H1 (cell line): ENCODE results near the gene ANKFY1. TPM values are rescaled to one million over a fixed set of nuclear protein-coding genes. Genes with fewer than 3 reads are reported as not detected.

ENCODE experiments used
- CTCF ChIA-PET: fragments of 300-600 bp; sonication (Branson Sonifier 250); formaldehyde crosslinking; loops from one replicate; lab custom pipeline; 2021; ENCODE audit not compliant: partially characterized antibody; lab: Charles Lee
- POLR2A ChIA-PET: fragments of 300-600 bp; sonication (Branson Sonifier 250); formaldehyde crosslinking; loops from one replicate; lab custom pipeline; 2021; ENCODE audit warnings: inconsistent platforms; ENCODE audit not compliant: partially characterized antibody; lab: Charles Lee
- DNase-seq, 2 experiments: peaks; one replicate each; pipeline versions ENCODE4 v3.0.0 to v3.0.0-alpha.2; 2010 to 2022; ENCODE audit warnings: low spot score in 2 of 2, low read depth in 1 of 2, mixed read lengths in 1 of 2
- FAIRE-seq: peaks from 2 replicates; lab custom pipeline; 2011; peaks lifted over from hg19 to GRCh38; lab: Jason Lieb, UNC
- H2AFZ ChIP-seq: 2 replicates; pipeline ENCODE4 v1.8.1; 2012; ENCODE audit warnings: low read length, inconsistent platforms
- H2AK5ac ChIP-seq: 2 replicates; pipeline ENCODE4 v1.6.1; 2013; ENCODE audit warnings: low read depth, low read length
- H2BK120ac ChIP-seq: replicated peaks from 2 replicates; pipeline ENCODE3; 2013; ENCODE audit warnings: low read depth, low read length, inconsistent platforms
- H2BK12ac ChIP-seq: 2 replicates; pipeline ENCODE4 v1.6.1; 2013; ENCODE audit warnings: low read depth, low read length
- H2BK15ac ChIP-seq: 2 replicates; pipeline ENCODE4 v1.6.1; 2013; ENCODE audit warnings: low read length
- H2BK20ac ChIP-seq: 2 replicates; pipeline ENCODE4 v1.6.1; 2013; ENCODE audit warnings: low read length
- H2BK5ac ChIP-seq: 2 replicates; pipeline ENCODE4 v1.6.1; 2013; ENCODE audit warnings: low read depth, low read length
- H3K14ac ChIP-seq: 2 replicates; pipeline ENCODE4 v1.6.1; 2013; ENCODE audit warnings: inconsistent platforms; ENCODE audit not compliant: insufficient read length
- H3K18ac ChIP-seq: 2 replicates; pipeline ENCODE4 v1.6.1; 2013; ENCODE audit warnings: low read length; ENCODE audit errors: extremely low read depth
- H3K23ac ChIP-seq: 2 replicates; pipeline ENCODE4 v1.6.1; 2013; ENCODE audit warnings: inconsistent platforms; ENCODE audit not compliant: insufficient read length
- H3K23me2 ChIP-seq: 2 replicates; pipeline ENCODE4 v1.6.1; 2013; ENCODE audit warnings: low read depth, low read length
- H3K27ac ChIP-seq: 2 replicates; pipeline ENCODE4 v1.6.1; 2011; ENCODE audit warnings: low read depth, low read length, inconsistent platforms
- H3K27me3 ChIP-seq, 4 experiments: replicated peaks in 1 of 4; 1 replicate in 1 of 4; 2 replicates in 3 of 4; pipeline versions ENCODE4 v1.6.1 to v1.8.1; 2011 to 2013; ENCODE audit warnings: low read length in 3 of 4, mild to moderate bottlenecking in 3 of 4, inconsistent platforms in 2 of 4, mixed read lengths in 2 of 4, moderate library complexity in 1 of 4; ENCODE audit not compliant: control insufficient read depth in 3 of 4, insufficient read depth in 3 of 4; ENCODE audit errors: extremely low read depth in 1 of 4
- H3K36me3 ChIP-seq, 4 experiments: 2 replicates each; pipeline versions ENCODE4 v1.6.1 to v1.8.1; 2011 to 2013; ENCODE audit warnings: mild to moderate bottlenecking in 4 of 4, low read length in 3 of 4, moderate library complexity in 2 of 4, control low read depth in 1 of 4, inconsistent platforms in 1 of 4; ENCODE audit not compliant: insufficient read depth in 4 of 4, control insufficient read depth in 2 of 4
- H3K4ac ChIP-seq: replicated peaks from 2 replicates; pipeline ENCODE3; 2013; ENCODE audit warnings: low read length, low read depth, mixed read lengths, inconsistent platforms; ENCODE audit not compliant: insufficient read length
- H3K4me1 ChIP-seq, 4 experiments: replicated peaks in 1 of 4; 1 replicate in 1 of 4; 2 replicates in 3 of 4; pipeline versions ENCODE4 v1.6.1 to v1.8.1; 2011 to 2013; ENCODE audit warnings: low read length in 3 of 4, inconsistent platforms in 2 of 4, mixed read lengths in 1 of 4; ENCODE audit not compliant: insufficient read depth in 4 of 4, control insufficient read depth in 3 of 4
- H3K4me2 ChIP-seq, 2 experiments: 2 replicates each; pipeline versions ENCODE4 v1.6.1 to v1.8.1; 2011 to 2013; ENCODE audit warnings: low read depth in 2 of 2, low read length in 2 of 2, control low read depth in 1 of 2, inconsistent platforms in 1 of 2, mild to moderate bottlenecking in 1 of 2; ENCODE audit not compliant: insufficient read depth in 1 of 2
- H3K4me3 ChIP-seq, 4 experiments: fragments of 200-600, 300-600 bp in 1 of 4; sonication (generic), shearing (Covaris generic), sonication (Bioruptor Twin) in 1 of 4; 2 replicates each; pipeline versions ENCODE4 v1.5.1 to v1.8.1; 2011 to 2016; ENCODE audit warnings: low read length in 4 of 4, low read depth in 3 of 4, control low read depth in 2 of 4, inconsistent platforms in 2 of 4, mild to moderate bottlenecking in 2 of 4, mixed read lengths in 1 of 4, moderate library complexity in 1 of 4; ENCODE audit not compliant: insufficient read depth in 2 of 4; ENCODE audit errors: extremely low read depth in 1 of 4
- H3K56ac ChIP-seq: replicated peaks from 2 replicates; pipeline ENCODE3; 2013; ENCODE audit warnings: low read depth, mild to moderate bottlenecking, mixed read lengths, low read length, inconsistent platforms; ENCODE audit not compliant: insufficient read length
- H3K79me1 ChIP-seq: 2 replicates; pipeline ENCODE4 v1.6.1; 2013; ENCODE audit warnings: low read depth, low read length, control low read depth
- H3K79me2 ChIP-seq, 2 experiments: 2 replicates each; pipeline versions ENCODE4 v1.6.1 to v1.8.1; 2012 to 2013; ENCODE audit warnings: low read length in 2 of 2, mild to moderate bottlenecking in 2 of 2, inconsistent platforms in 1 of 2; ENCODE audit not compliant: insufficient read depth in 2 of 2, control insufficient read depth in 1 of 2
- H3K9ac ChIP-seq, 4 experiments: replicated peaks in 1 of 4; 1 replicate in 1 of 4; 2 replicates in 3 of 4; pipeline versions ENCODE4 v1.6.1 to v1.8.1; 2011 to 2013; ENCODE audit warnings: low read depth in 3 of 4, low read length in 3 of 4, control low read depth in 2 of 4, mild to moderate bottlenecking in 2 of 4, moderate library complexity in 2 of 4, inconsistent platforms in 1 of 4; ENCODE audit errors: extremely low read depth in 1 of 4
- H3K9me3 ChIP-seq, 2 experiments: 2 replicates each; pipeline versions ENCODE4 v1.6.1 to v1.8.1; 2012 to 2013; ENCODE audit warnings: mild to moderate bottlenecking in 2 of 2, moderate library complexity in 2 of 2, control low read depth in 1 of 2, inconsistent platforms in 1 of 2, low read depth in 1 of 2, low read length in 1 of 2, mixed read lengths in 1 of 2; ENCODE audit not compliant: insufficient read depth in 2 of 2
- H4K20me1 ChIP-seq, 2 experiments: replicated peaks in 1 of 2; 2 replicates each; pipeline versions ENCODE3 to v1.8.1; 2011 to 2013; ENCODE audit warnings: inconsistent platforms in 2 of 2, low read length in 2 of 2, mild to moderate bottlenecking in 1 of 2; ENCODE audit not compliant: insufficient read depth in 2 of 2, control insufficient read depth in 1 of 2
- H4K5ac ChIP-seq: 2 replicates; pipeline ENCODE4 v1.6.1; 2013; ENCODE audit warnings: low read length, low read depth, mixed read lengths, inconsistent platforms; ENCODE audit not compliant: insufficient read length
- H4K8ac ChIP-seq: 2 replicates; pipeline ENCODE4 v1.8.0; 2013; ENCODE audit warnings: mild to moderate bottlenecking, moderate library complexity, low read length, inconsistent platforms; ENCODE audit not compliant: insufficient read depth; ENCODE audit errors: extremely low read depth
- H4K91ac ChIP-seq: replicated peaks from 2 replicates; pipeline ENCODE3; 2013; ENCODE audit warnings: low read length, mixed read lengths, inconsistent platforms; ENCODE audit not compliant: insufficient read length
- JUND ChIP-seq: IDR thresholded peaks from 2 replicates; pipeline ENCODE4 v1.6.1; 2011; ENCODE audit warnings: mild to moderate bottlenecking, improper control_type of control experiment, low read length
- SP2 ChIP-seq: IDR thresholded peaks from 2 replicates; pipeline ENCODE4 v1.6.1; 2012; ENCODE audit warnings: mild to moderate bottlenecking, low read length, inconsistent platforms
- SUZ12 ChIP-seq: fragments of 200-600 bp; sonication (generic); IDR thresholded peaks from 2 replicates; pipeline ENCODE4 v1.6.1; 2012; ENCODE audit warnings: mild to moderate bottlenecking, inconsistent platforms, low read length, moderate library complexity, mixed read lengths
- polyA plus RNA-seq, 7 experiments: library from polyadenylated mRNA; depleted of rRNA in 3 of 7; stranded (reverse) in 5 of 7; unstranded in 2 of 7; fragments of >200 nt in 5 of 7; fragments of 200-250 nt in 2 of 7; gene quantifications; 1 replicate in 5 of 7; 2 replicates in 1 of 7; 4 replicates in 1 of 7; pipeline versions ENCODE4 v1.2.1 to v1.2.3, GENCODE V29; 2011 to 2013; ENCODE audit warnings: missing spikeins in 2 of 7, mixed read lengths in 2 of 7
- total RNA-seq: library from RNA; stranded (reverse); fragmentation: NEBNext Ultra II Directional; extraction: Animal tissue kit (Norgen Biotek cat#: 25700); gene quantifications from 2 replicates; pipeline ENCODE4 v1.2.1, GENCODE V29; 2021
- TF ChIP-seq, protein P1 (sequence below): IDR thresholded peaks from 2 replicates; pipeline ENCODE4 v1.6.1; 2011; ENCODE audit warnings: low read length, improper control_type of control experiment

Gene ANKFY1
- total and polyA plus RNA-seq, 2 of the 8 experiments (the other 6 are each of a cell fraction or from before 2014, with no cell fraction given) = 28.3 to 45.3 TPM

DNA sequence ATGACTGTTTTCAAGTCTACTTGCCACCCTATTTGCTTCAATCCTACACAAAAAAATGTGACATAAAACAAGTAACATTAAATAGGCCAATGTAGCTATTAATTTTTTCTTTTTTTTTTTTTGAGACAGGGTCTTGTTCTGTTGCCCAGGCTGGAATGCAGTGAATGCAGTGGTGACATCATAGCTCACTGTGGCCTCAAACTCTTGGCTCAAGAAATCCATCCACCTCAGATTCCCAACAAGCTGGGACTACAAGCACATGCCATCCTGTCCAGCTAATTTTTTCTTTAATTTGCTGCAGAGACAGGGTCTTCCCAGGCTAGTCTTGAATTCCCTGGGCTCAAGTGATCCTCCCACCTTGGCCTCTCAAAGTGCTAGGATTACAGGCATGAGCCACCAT lies 29.4 kb downstream of the ANKFY1 start:
- Histone ChIP-seq H4K8ac (no peak overlapping the region), H3K36me3 (peaks cover 0 to 56% (median 23%) of the 10 kb centered on the region in 4 experiments; a peak in 7 of 8 replicates), H3K18ac (no peak overlapping the region), H2BK5ac (no peak overlapping the region), H2AK5ac (no peak overlapping the region), H3K4me3 (no peak overlapping the region), H2BK12ac (no peak overlapping the region), H3K56ac (no peak overlapping the region), H3K23ac (no peak overlapping the region), H2BK20ac (no peak overlapping the region), H3K4ac (no peak overlapping the region), H3K79me1 (no peaks in the 10 kb centered on the region), H3K79me2 (no peaks in the 10 kb centered on the region), H2BK15ac (no peak overlapping the region), H3K4me2 (no peak overlapping the region), H4K20me1 (no peaks in the 10 kb centered on the region), H3K14ac (no peak overlapping the region), H3K23me2 (no peaks in the 10 kb centered on the region), H3K9ac (no peak overlapping the region), H2AFZ (no peak overlapping the region), H4K91ac (no peak overlapping the region), H3K27me3 (no peaks in the 10 kb centered on the region), H4K5ac (no peak overlapping the region), H3K27ac (no peak overlapping the region), H3K4me1 (no peaks in the 10 kb centered on the region), H2BK120ac (no peak overlapping the region), H3K9me3 (no peaks in the 10 kb centered on the region)
- FAIRE-seq (no peak), DNase-seq (no peak)
- ChIA-PET POLR2A (no interaction called here), CTCF (interaction anchor here (0.6 to 1.0 kb wide), 3 partner anchors 10 to 36 kb away, joined by 3 to 4 read pairs (median 3); no protein-coding TSS in a partner anchor)
- TF ChIP-seq, protein P1, sequence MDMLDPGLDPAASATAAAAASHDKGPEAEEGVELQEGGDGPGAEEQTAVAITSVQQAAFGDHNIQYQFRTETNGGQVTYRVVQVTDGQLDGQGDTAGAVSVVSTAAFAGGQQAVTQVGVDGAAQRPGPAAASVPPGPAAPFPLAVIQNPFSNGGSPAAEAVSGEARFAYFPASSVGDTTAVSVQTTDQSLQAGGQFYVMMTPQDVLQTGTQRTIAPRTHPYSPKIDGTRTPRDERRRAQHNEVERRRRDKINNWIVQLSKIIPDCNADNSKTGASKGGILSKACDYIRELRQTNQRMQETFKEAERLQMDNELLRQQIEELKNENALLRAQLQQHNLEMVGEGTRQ = no peak
- TF ChIP-seq SUZ12 (no peak), SP2 (no peak), JUND (no peak)
